Measurements from ENCODE around the gene EFCAB9. TPM values are rescaled to one million over a fixed set of nuclear protein-coding genes. Genes with fewer than 3 reads are reported as not detected.
"Not testable (repeated sequence)": the region's sequence is repeated elsewhere in the genome, so short reads cannot be mapped to it uniquely, and the experiment has no call there.

Gene EFCAB9
- total RNA-seq, 2 experiments from 2014 or later, result not detected

GRCh38 chr5:172189693-172190296 lies 4.2 kb upstream of the EFCAB9 start:
- Mint-ChIP-seq H3K27me3 (no peaks in the 10 kb centered on the region), H3K27ac (peak overlapping the region; percentile 4)

GRCh38 chr5:172194985-172195774 lies 1.2 kb downstream of the EFCAB9 start:
- DNase-seq, result no peak
- H3K27ac Mint-ChIP-seq, result no peak overlapping the region
- H3K27me3 Mint-ChIP-seq, result no peaks in the 10 kb centered on the region
- H3K36me3 Mint-ChIP-seq, result no peaks in the 10 kb centered on the region
- H3K4me3 Mint-ChIP-seq, result no peak overlapping the region
- H3K9me3 Mint-ChIP-seq, result no peaks in the 10 kb centered on the region
- no peaks in the 10 kb centered on the region for H3K4me1 Mint-ChIP-seq

More at GRCh38 chr5:172189693-172190296, 4.2 kb upstream of the EFCAB9 start:
- no peaks in the 10 kb centered on the region for H3K9me3 Mint-ChIP-seq
- H3K36me3 Mint-ChIP-seq, result peaks cover 22% of the 10 kb centered on the region
- H3K4me3 Mint-ChIP-seq, result no peak overlapping the region
- DNase-seq, result no peak
- H3K4me1 Mint-ChIP-seq, result peaks cover 16% of the 10 kb centered on the region

- not testable (repeated sequence) for H3K4me3 Mint-ChIP-seq, H3K4me1 Mint-ChIP-seq, H3K9me3 Mint-ChIP-seq, DNase-seq, H3K36me3 Mint-ChIP-seq, H3K27ac Mint-ChIP-seq, H3K27me3 Mint-ChIP-seq
These were observed 3.8 kb downstream of the EFCAB9 start for GRCh38 chr5:172197775-172198174.

- DNase-seq, result no peak
- Mint-ChIP-seq H3K4me1 (no peaks in the 10 kb centered on the region), H3K27me3 (no peaks in the 10 kb centered on the region), H3K9me3 (no peaks in the 10 kb centered on the region), H3K4me3 (no peak overlapping the region), H3K36me3 (no peaks in the 10 kb centered on the region), H3K27ac (no peak overlapping the region)
These were observed 5.5 kb downstream of the EFCAB9 start for GRCh38 chr5:172199446-172199845.

- Mint-ChIP-seq H3K27ac (no peak overlapping the region), H3K4me3 (no peak overlapping the region), H3K4me1 (no peaks in the 10 kb centered on the region), H3K9me3 (no peaks in the 10 kb centered on the region), H3K27me3 (no peaks in the 10 kb centered on the region), H3K36me3 (no peaks in the 10 kb centered on the region)
- no peak for DNase-seq
These were observed 6.5 kb downstream of the EFCAB9 start for GRCh38 chr5:172200476-172200875.

- DNase-seq, H3K27me3 Mint-ChIP-seq, H3K4me3 Mint-ChIP-seq, H3K36me3 Mint-ChIP-seq, H3K9me3 Mint-ChIP-seq, H3K27ac Mint-ChIP-seq: not testable (repeated sequence)
- H3K4me1 Mint-ChIP-seq, result peaks cover 12% of the 10 kb centered on the region
These were observed 12.0 kb downstream of the EFCAB9 start for GRCh38 chr5:172205984-172206383.

- Mint-ChIP-seq H3K4me3 (no peak overlapping the region), H3K4me1 (peaks cover 12% of the 10 kb centered on the region), H3K36me3 (peaks cover 9% of the 10 kb centered on the region), H3K27ac (no peak overlapping the region), H3K9me3 (no peaks in the 10 kb centered on the region), H3K27me3 (no peaks in the 10 kb centered on the region)
- no peak for DNase-seq
These were observed 13.5 kb downstream of the EFCAB9 start for GRCh38 chr5:172207511-172207910.

GRCh38 chr5:172209714-172210113 lies 15.7 kb downstream of the EFCAB9 start:
- no peaks in the 10 kb centered on the region for H3K9me3 Mint-ChIP-seq
- H3K36me3 Mint-ChIP-seq, result peaks cover 9% of the 10 kb centered on the region
- H3K27me3 Mint-ChIP-seq, result no peaks in the 10 kb centered on the region
- no peak for DNase-seq
- H3K27ac Mint-ChIP-seq, result no peak overlapping the region
- H3K4me1 Mint-ChIP-seq, result peaks cover 12% of the 10 kb centered on the region
- H3K4me3 Mint-ChIP-seq, result no peak overlapping the region

- DNase-seq, result no peak
- Mint-ChIP-seq H3K36me3 (peaks cover 9% of the 10 kb centered on the region), H3K4me1 (peaks cover 14% of the 10 kb centered on the region), H3K9me3 (no peaks in the 10 kb centered on the region), H3K27me3 (no peaks in the 10 kb centered on the region), H3K4me3 (no peak overlapping the region), H3K27ac (no peak overlapping the region)
These were observed 17.7 kb downstream of the EFCAB9 start for GRCh38 chr5:172211676-172212075.

- Mint-ChIP-seq H3K27ac (no peak overlapping the region), H3K27me3 (no peaks in the 10 kb centered on the region), H3K4me3 (no peak overlapping the region), H3K9me3 (no peaks in the 10 kb centered on the region), H3K36me3 (peaks cover 14% of the 10 kb centered on the region), H3K4me1 (peaks cover 5% of the 10 kb centered on the region)
- no peak for DNase-seq
These were observed 19.2 kb downstream of the EFCAB9 start for GRCh38 chr5:172213126-172213525.

- Mint-ChIP-seq H3K4me1 (peaks cover 5% of the 10 kb centered on the region), H3K36me3 (peaks cover 37% of the 10 kb centered on the region), H3K27me3 (no peaks in the 10 kb centered on the region), H3K9me3 (peaks cover 8% of the 10 kb centered on the region), H3K27ac (no peak overlapping the region), H3K4me3 (no peak overlapping the region)
- no peak for DNase-seq
These were observed 22.4 kb downstream of the EFCAB9 start for GRCh38 chr5:172216345-172216744.

- H3K36me3 Mint-ChIP-seq, result peaks cover 51% of the 10 kb centered on the region
- no peak for DNase-seq
- H3K27ac Mint-ChIP-seq, result no peak overlapping the region
- H3K4me3 Mint-ChIP-seq, result no peak overlapping the region
- H3K9me3 Mint-ChIP-seq, result peaks cover 11% of the 10 kb centered on the region
- H3K27me3 Mint-ChIP-seq, result no peaks in the 10 kb centered on the region
- peaks cover 22% of the 10 kb centered on the region for H3K4me1 Mint-ChIP-seq
These were observed 25.3 kb downstream of the EFCAB9 start for GRCh38 chr5:172219296-172219695.

- Mint-ChIP-seq H3K4me1 (peaks cover 33% of the 10 kb centered on the region), H3K9me3 (peaks cover 8% of the 10 kb centered on the region), H3K36me3 (peaks cover 57% of the 10 kb centered on the region), H3K27me3 (no peaks in the 10 kb centered on the region), H3K27ac (peak overlapping the region; percentile 89), H3K4me3 (peak overlapping the region; percentile 30)
- DNase-seq, result peak; percentile 60
These were observed 30.2 kb downstream of the EFCAB9 start for GRCh38 chr5:172223901-172224873.

- Mint-ChIP-seq H3K9me3 (peaks cover 3% of the 10 kb centered on the region), H3K27me3 (no peaks in the 10 kb centered on the region), H3K36me3 (peaks cover 53% of the 10 kb centered on the region), H3K4me1 (peaks cover 40% of the 10 kb centered on the region), H3K27ac (peak overlapping the region; percentile 89), H3K4me3 (peak overlapping the region; percentile 25)
- no peak for DNase-seq
These were observed 31.0 kb downstream of the EFCAB9 start for GRCh38 chr5:172224996-172225395.

- Mint-ChIP-seq H3K9me3 (peaks cover 2% of the 10 kb centered on the region), H3K27ac (peak overlapping the region; percentile 65), H3K4me1 (peaks cover 26% of the 10 kb centered on the region), H3K4me3 (no peak overlapping the region), H3K27me3 (no peaks in the 10 kb centered on the region), H3K36me3 (peaks cover 41% of the 10 kb centered on the region)
- no peak for DNase-seq
These were observed 35.9 kb downstream of the EFCAB9 start for GRCh38 chr5:172229904-172230303.
